Tibial artery (tissue), 4 donors: ENCODE measurements around the gene EPB41L4B.

ENCODE experiments used
- DNase-seq, 2 donors: peaks; one replicate each; pipeline ENCODE4 v3.0.0-alpha.2; 2019
- H3K27ac ChIP-seq, 2 donors: fragments of 200-600 bp; sonication (generic) in 1 of 2; 1 replicate in 1 of 2; 2 replicates in 1 of 2; pipeline ENCODE4 v1.5.1; 2018 to 2019; ENCODE audit warnings: mild to moderate bottlenecking in 1 of 2
- H3K27me3 ChIP-seq, 2 donors: fragments of 200-600 bp; sonication (generic) in 1 of 2; one replicate each; pipeline versions ENCODE4 v1.5.1 to v1.6.0; 2016 to 2019
- H3K36me3 ChIP-seq, 3 donors: fragments of 200-600 bp; sonication (generic) in 2 of 3; one replicate each; pipeline ENCODE4 v1.5.1; 2016 to 2019; ENCODE audit warnings: mild to moderate bottlenecking in 2 of 3
- H3K4me1 ChIP-seq, 4 donors: fragments of 200-600 bp; sonication (generic) in 2 of 4; 1 replicate in 3 of 4; 2 replicates in 1 of 4; pipeline ENCODE4 v1.5.1; 2016 to 2019
- H3K4me3 ChIP-seq, 2 donors: fragments of 200-600 bp; sonication (generic) in 1 of 2; 1 replicate in 1 of 2; 2 replicates in 1 of 2; pipeline ENCODE4 v1.5.1; 2018 to 2019; ENCODE audit warnings: mild to moderate bottlenecking in 2 of 2
- H3K9me3 ChIP-seq, 3 donors: fragments of 200-600 bp; sonication (generic) in 1 of 3; one replicate each; pipeline ENCODE4 v1.5.1; 2016 to 2019
- intact Hi-C: fragments of 100-400 bp; cut with DNase I; formaldehyde crosslinking; loops from one replicate; pipeline ENCODE4 v1.15.0; 2023; ENCODE audit warnings: low total_unique reads
- TF ChIP-seq, protein P1 (sequence below), 2 experiments: fragments of 200-600 bp in 1 of 2; fragments of 450-650 bp in 1 of 2; IDR thresholded peaks; one replicate each; pipeline ENCODE4 v1.5.1; 2017 to 2019; ENCODE audit warnings: antibody characterized with exemption in 2 of 2, mild to moderate bottlenecking in 1 of 2, moderate library complexity in 1 of 2

EPB41L4B gene

GRCh38 chr9:109161471-109161870 lies 159.4 kb downstream of the EPB41L4B start:
- Histone ChIP-seq H3K27me3 (peaks cover 0 to 27% of the 10 kb centered on the region in 2 donors), H3K4me1 (no peaks in the 10 kb centered on the region), H3K4me3 (no peak overlapping the region), H3K36me3 (no peaks in the 10 kb centered on the region), H3K27ac (no peak overlapping the region), H3K9me3 (no peaks in the 10 kb centered on the region)
- DNase-seq: no peak
- TF ChIP-seq, protein P1, sequence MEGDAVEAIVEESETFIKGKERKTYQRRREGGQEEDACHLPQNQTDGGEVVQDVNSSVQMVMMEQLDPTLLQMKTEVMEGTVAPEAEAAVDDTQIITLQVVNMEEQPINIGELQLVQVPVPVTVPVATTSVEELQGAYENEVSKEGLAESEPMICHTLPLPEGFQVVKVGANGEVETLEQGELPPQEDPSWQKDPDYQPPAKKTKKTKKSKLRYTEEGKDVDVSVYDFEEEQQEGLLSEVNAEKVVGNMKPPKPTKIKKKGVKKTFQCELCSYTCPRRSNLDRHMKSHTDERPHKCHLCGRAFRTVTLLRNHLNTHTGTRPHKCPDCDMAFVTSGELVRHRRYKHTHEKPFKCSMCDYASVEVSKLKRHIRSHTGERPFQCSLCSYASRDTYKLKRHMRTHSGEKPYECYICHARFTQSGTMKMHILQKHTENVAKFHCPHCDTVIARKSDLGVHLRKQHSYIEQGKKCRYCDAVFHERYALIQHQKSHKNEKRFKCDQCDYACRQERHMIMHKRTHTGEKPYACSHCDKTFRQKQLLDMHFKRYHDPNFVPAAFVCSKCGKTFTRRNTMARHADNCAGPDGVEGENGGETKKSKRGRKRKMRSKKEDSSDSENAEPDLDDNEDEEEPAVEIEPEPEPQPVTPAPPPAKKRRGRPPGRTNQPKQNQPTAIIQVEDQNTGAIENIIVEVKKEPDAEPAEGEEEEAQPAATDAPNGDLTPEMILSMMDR (IDR thresholded peaks at IDR 0.05): no peak
- intact Hi-C loops: no loop called here

DNA sequence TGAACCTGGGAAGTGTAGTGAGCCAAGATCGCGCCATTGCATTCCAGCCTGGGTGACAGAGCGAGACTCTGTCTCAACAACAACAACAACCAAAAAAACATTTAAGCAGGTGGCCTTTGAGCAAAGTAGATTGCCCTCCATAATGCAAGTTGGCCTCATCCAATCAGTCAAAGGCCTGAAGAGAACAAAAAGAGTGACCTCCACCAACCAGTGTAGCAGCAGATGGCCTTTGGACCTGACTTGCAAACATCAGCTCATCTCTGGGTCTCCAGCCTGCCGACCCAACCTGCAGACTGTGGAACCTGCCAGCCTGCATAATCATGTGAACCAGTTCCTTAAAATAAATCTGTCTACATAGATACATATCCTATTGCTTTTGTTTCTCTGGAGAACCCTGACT lies 161.3 kb downstream of the EPB41L4B start:
- no peak for DNase-seq
- peaks cover 0 to 13% of the 10 kb centered on the region in 2 donors for H3K27me3 ChIP-seq
- intact Hi-C loops: no loop called here
- no peaks in the 10 kb centered on the region for H3K36me3 ChIP-seq
- TF ChIP-seq, protein P1 (IDR thresholded peaks at IDR 0.05): no peak
- no peak overlapping the region for H3K4me3 ChIP-seq
- H3K27ac ChIP-seq: no peak overlapping the region
- no peaks in the 10 kb centered on the region for H3K4me1 ChIP-seq
- no peaks in the 10 kb centered on the region for H3K9me3 ChIP-seq

- H3K4me1 ChIP-seq: no peaks in the 10 kb centered on the region
- H3K4me3 ChIP-seq: no peak overlapping the region
- no peaks in the 10 kb centered on the region for H3K9me3 ChIP-seq
- TF ChIP-seq, protein P1 (IDR thresholded peaks at IDR 0.05): no peak
- intact Hi-C loops: no loop called here
- H3K27me3 ChIP-seq: peaks cover 0 to 7% of the 10 kb centered on the region in 2 donors
- no peak overlapping the region for H3K27ac ChIP-seq
- no peak for DNase-seq
- no peaks in the 10 kb centered on the region for H3K36me3 ChIP-seq
Observed at GRCh38 chr9:109158651-109159050, 162.2 kb downstream of the EPB41L4B start.

DNA sequence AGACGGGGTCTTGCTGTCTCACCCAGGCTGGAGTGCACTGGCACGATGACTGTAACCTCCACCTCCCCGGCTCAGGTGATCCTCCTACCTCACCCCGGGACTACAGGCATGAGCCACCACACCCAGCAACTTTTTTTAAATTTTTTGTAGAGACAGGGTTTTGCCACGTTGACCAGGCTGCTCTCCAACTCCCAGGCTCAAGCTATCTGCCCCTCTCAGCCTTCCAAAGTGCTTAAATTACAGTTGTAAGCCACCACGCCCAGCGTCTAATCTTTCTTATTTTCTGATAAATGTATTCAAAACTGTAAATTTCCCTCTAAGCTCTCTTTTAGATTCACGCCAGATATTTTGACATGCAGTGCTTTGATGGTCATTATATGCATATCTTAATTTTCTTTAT lies 164.2 kb downstream of the EPB41L4B start:
- Histone ChIP-seq H3K4me3 (no peak overlapping the region), H3K36me3 (no peaks in the 10 kb centered on the region), H3K27ac (no peak overlapping the region), H3K4me1 (no peaks in the 10 kb centered on the region), H3K27me3 (peaks cover 0 to 3% of the 10 kb centered on the region in 2 donors), H3K9me3 (no peaks in the 10 kb centered on the region)
- no peak for DNase-seq
- TF ChIP-seq, protein P1 (IDR thresholded peaks at IDR 0.05): no peak
- intact Hi-C loops: no loop called here

DNA sequence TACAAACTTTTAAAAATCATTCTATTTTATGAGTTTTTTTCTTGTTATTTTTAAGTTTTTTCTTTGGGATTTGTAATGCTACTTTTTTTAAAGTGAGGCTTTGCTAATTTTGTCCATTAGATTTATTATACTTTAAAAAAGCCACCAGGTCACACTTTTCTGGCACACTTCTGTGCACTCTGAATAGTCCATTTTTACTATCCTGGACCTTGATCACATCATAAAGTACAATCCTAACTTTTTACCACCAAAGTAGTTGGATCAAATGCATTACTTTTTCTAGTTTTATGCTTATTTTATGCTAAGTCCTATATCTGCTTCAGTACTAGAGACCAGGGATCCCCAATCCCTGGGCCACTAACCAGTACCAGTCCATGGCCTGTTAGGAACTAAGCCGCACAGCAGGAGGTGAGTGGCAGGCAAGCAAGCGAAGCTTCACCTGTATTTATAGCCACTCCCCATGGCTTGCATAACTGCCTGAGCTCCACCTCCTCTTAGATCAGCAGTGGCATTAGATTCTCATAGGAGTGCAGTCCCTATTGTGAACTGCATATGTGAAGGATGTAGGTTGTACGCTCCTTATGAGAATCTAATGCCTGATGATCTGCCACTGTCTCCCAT lies 169.8 kb downstream of the EPB41L4B start:
- Histone ChIP-seq H3K27me3 (no peaks in the 10 kb centered on the region), H3K36me3 (no peaks in the 10 kb centered on the region), H3K4me3 (no peak overlapping the region), H3K9me3 (no peaks in the 10 kb centered on the region), H3K27ac (no peak overlapping the region), H3K4me1 (no peaks in the 10 kb centered on the region)
- intact Hi-C loops: no loop called here
- TF ChIP-seq, protein P1 (IDR thresholded peaks at IDR 0.05): no peak
- DNase-seq: no peak

- Histone ChIP-seq H3K36me3 (no peaks in the 10 kb centered on the region), H3K27me3 (no peaks in the 10 kb centered on the region), H3K9me3 (no peaks in the 10 kb centered on the region), H3K27ac (no peak overlapping the region), H3K4me3 (no peak overlapping the region), H3K4me1 (no peaks in the 10 kb centered on the region)
- TF ChIP-seq, protein P1 (IDR thresholded peaks at IDR 0.05): no peak
- no peak for DNase-seq
- intact Hi-C loops: no loop called here
Observed at GRCh38 chr9:109149722-109150121, 171.1 kb downstream of the EPB41L4B start.
